Measurements from ENCODE around the gene INPP5D.

- no peak for TF ChIP-seq GATA2 (IDR thresholded peaks at IDR 0.05; ENCODE audit: low read depth, low read length)
- no peak for TF ChIP-seq GATA3 (IDR thresholded peaks at IDR 0.05; ENCODE audit: low read depth, low read length)
Measured at GRCh38 chr2:233235977-233236376, 175.8 kb downstream of the INPP5D start.

All from SH-SY5Y (cell line).